HCT116 (cell line): ENCODE measurements around the gene TCEA3. TPM values are rescaled to one million over a fixed set of nuclear protein-coding genes. Genes with fewer than 3 reads are reported as not detected.

Experiments used
- ATAC-seq: fragments of 200-7000 bp; cut with Tn5 transposase; 2 replicates; pipeline ENCODE4 v1.9.1; 2020; ENCODE audit warnings: mild to moderate bottlenecking, moderate library complexity
- BruUV-seq: library from RNA; stranded (reverse); fragments of 400-500 nt; replicated peaks from 2 replicates; lab custom pipeline; 2021; lab: Mats Ljungman, UMichigan
- CTCF ChIA-PET: fragments of 300-600 bp; sonication (Branson Sonifier 250); formaldehyde crosslinking; loops from one replicate; lab custom pipeline; 2021; ENCODE audit warnings: antibody characterized with exemption; lab: Charles Lee
- POLR2A ChIA-PET: fragments of 300-600, 350-600 bp; sonication (Branson Sonifier 250); formaldehyde crosslinking; loops from one replicate; lab custom pipeline; 2021; ENCODE audit warnings: antibody characterized with exemption; lab: Charles Lee
- RAD21 ChIA-PET, 2 experiments: fragments of 300-600 bp; sonication (Branson Sonifier 250); formaldehyde crosslinking; loops; one replicate each; lab custom pipeline; 2023; ENCODE audit warnings: low total read pairs in 2 of 2; ENCODE audit not compliant: uncharacterized antibody in 2 of 2, unreplicated experiment in 2 of 2, low non-redundant PET in 1 of 2; lab: Charles Lee
- DNase-seq: peaks from one replicate; pipeline ENCODE4 v3.0.0-alpha.2; 2010; ENCODE audit warnings: low read depth, low spot score
- H2AFZ ChIP-seq: fragments of 200-600 bp; shearing (Covaris generic), sonication (generic); 2 replicates; pipeline ENCODE4 v1.6.1; 2017; ENCODE audit warnings: low read depth, mixed run types, mixed read lengths, antibody characterized with exemption, low read length; ENCODE audit not compliant: poor library complexity, severe bottlenecking
- H3K27ac ChIP-seq: 2 replicates; pipeline ENCODE4 v1.5.1; 2012; ENCODE audit warnings: low read depth, low read length
- H3K27me3 ChIP-seq: fragments of 200-600 bp; sonication (generic); 2 replicates; pipeline ENCODE4 v1.6.1; 2016; ENCODE audit warnings: mixed run types, low read length, mixed read lengths; ENCODE audit not compliant: insufficient read depth
- H3K36me3 ChIP-seq, 2 experiments: fragments of 200-500 bp in 1 of 2; fragments of 200-600 bp in 1 of 2; sonication (Bioruptor generic) in 1 of 2; sonication (generic) in 1 of 2; 2 replicates each; pipeline versions ENCODE4 v1.5.1 to v1.6.1; 2014 to 2016; ENCODE audit warnings: low read length in 2 of 2, inconsistent platforms in 1 of 2, mixed read lengths in 1 of 2, mixed run types in 1 of 2; ENCODE audit not compliant: insufficient read depth in 2 of 2, control insufficient read depth in 1 of 2
- H3K4me1 ChIP-seq, 2 experiments: fragments of 200-600 bp in 1 of 2; sonication (generic) in 1 of 2; 2 replicates each; pipeline versions ENCODE4 v1.5.1 to v1.6.1; 2012 to 2017; ENCODE audit warnings: low read length in 2 of 2, inconsistent platforms in 1 of 2, mild to moderate bottlenecking in 1 of 2, mixed read lengths in 1 of 2, mixed run types in 1 of 2, moderate library complexity in 1 of 2; ENCODE audit not compliant: insufficient read depth in 2 of 2, control insufficient read depth in 1 of 2
- H3K4me2 ChIP-seq: fragments of 200-600 bp; sonication (generic); 2 replicates; pipeline ENCODE4 v1.6.1; 2017; ENCODE audit warnings: mixed run types, low read length, mixed read lengths
- H3K4me3 ChIP-seq, 2 experiments: fragments of 200-600 bp in 1 of 2; sonication (generic) in 1 of 2; replicated peaks in 1 of 2; 2 replicates each; pipeline ENCODE4 v1.5.1; 2011 to 2016; ENCODE audit warnings: low read length in 2 of 2, control low read depth in 1 of 2, low read depth in 1 of 2, mild to moderate bottlenecking in 1 of 2, mixed read lengths in 1 of 2, mixed run types in 1 of 2
- H3K79me2 ChIP-seq: fragments of 200-600 bp; sonication (generic); 2 replicates; pipeline ENCODE4 v1.6.1; 2017; ENCODE audit warnings: mild to moderate bottlenecking, mixed run types, low read length, moderate library complexity, mixed read lengths; ENCODE audit not compliant: insufficient read depth
- H3K9ac ChIP-seq: fragments of 200-600 bp; sonication (generic); 2 replicates; pipeline ENCODE4 v1.6.1; 2016; ENCODE audit warnings: low read length, mixed read lengths
- H3K9me2 ChIP-seq: fragments of 200-600 bp; sonication (generic), shearing (Covaris generic); 2 replicates; pipeline ENCODE4 v1.6.1; 2017; ENCODE audit warnings: mixed run types, mild to moderate bottlenecking, moderate library complexity; ENCODE audit not compliant: insufficient read depth
- H3K9me3 ChIP-seq, 2 experiments: fragments of 200-500 bp in 1 of 2; fragments of 200-600 bp in 1 of 2; sonication (Bioruptor generic) in 1 of 2; sonication (generic) in 1 of 2; 2 replicates each; pipeline ENCODE4 v1.6.1; 2014 to 2017; ENCODE audit warnings: low read length in 2 of 2, mixed read lengths in 2 of 2, inconsistent platforms in 1 of 2, low read depth in 1 of 2, mild to moderate bottlenecking in 1 of 2, mixed run types in 1 of 2, moderate library complexity in 1 of 2; ENCODE audit not compliant: control insufficient read depth in 1 of 2, insufficient read depth in 1 of 2
- H4K20me1 ChIP-seq: fragments of 200-600 bp; sonication (generic), shearing (Covaris generic); 2 replicates; pipeline ENCODE4 v1.6.1; 2017; ENCODE audit warnings: mixed run types, mild to moderate bottlenecking, moderate library complexity; ENCODE audit not compliant: insufficient read depth
- CTCF ChIP-seq, 3 experiments: fragments of 200-600 bp in 1 of 3; sonication (generic) in 1 of 3; IDR thresholded peaks in 2 of 3; conservative IDR thresholded peaks in 1 of 3; 2 replicates each; pipeline ENCODE4 v1.5.1; 2012 to 2017; ENCODE audit warnings: low read depth in 2 of 3, low read length in 2 of 3, antibody characterized with exemption in 1 of 3, borderline replicate concordance in 1 of 3, control low read depth in 1 of 3, mild to moderate bottlenecking in 1 of 3, mixed read lengths in 1 of 3, mixed run types in 1 of 3, moderate library complexity in 1 of 3; ENCODE audit not compliant: insufficient read depth in 1 of 3
- EGR1 ChIP-seq: IDR thresholded peaks from 2 replicates; pipeline ENCODE4 v1.6.1; 2012; ENCODE audit warnings: low read depth
- JUND ChIP-seq: IDR thresholded peaks from 2 replicates; pipeline ENCODE4 v1.6.1; 2012
- POLR2AphosphoS5 ChIP-seq: IDR thresholded peaks from 2 replicates; pipeline ENCODE4 v1.6.1; 2011; ENCODE audit warnings: mild to moderate bottlenecking, low read depth, low read length, moderate library complexity
- REST ChIP-seq: IDR thresholded peaks from 2 replicates; pipeline ENCODE4 v1.6.1; 2012; ENCODE audit warnings: low read depth
- TCF7L2 ChIP-seq: IDR thresholded peaks from 2 replicates; pipeline ENCODE4 v1.7.0; 2011; ENCODE audit warnings: borderline replicate concordance, inconsistent platforms; ENCODE audit not compliant: insufficient read depth, insufficient read length; ENCODE audit errors: extremely low read depth
- YY1 ChIP-seq: IDR thresholded peaks from 2 replicates; pipeline ENCODE4 v1.6.1; 2011; ENCODE audit warnings: low read length, low read depth, moderate library complexity, mild to moderate bottlenecking; ENCODE audit not compliant: insufficient replicate concordance; ENCODE audit errors: extremely low read depth
- ZFX ChIP-seq: fragments of 450-650 bp; IDR thresholded peaks from 2 replicates; pipeline ENCODE4 v1.6.1; 2017
- ZNF274 ChIP-seq: fragments of 200-500 bp; sonication (Bioruptor generic); IDR thresholded peaks from 2 replicates; pipeline ENCODE4 v1.6.1; 2014; ENCODE audit warnings: mild to moderate bottlenecking, low read depth, low read length, inconsistent platforms
- intact Hi-C: fragments of 100-400 bp; cut with micrococcal nuclease; formaldehyde crosslinking; loops from 2 replicates; pipeline ENCODE4 v1.10.0; 2022
- total RNA-seq: library from RNA; stranded (reverse); gene quantifications from one replicate; pipeline ENCODE4 v1.2.1, GENCODE V29; 2021; ENCODE audit not compliant: unreplicated experiment
- TF ChIP-seq, protein P1 (sequence below): IDR thresholded peaks from 2 replicates; pipeline ENCODE4 v1.6.1; 2011; ENCODE audit warnings: mild to moderate bottlenecking, low read length, moderate library complexity; ENCODE audit not compliant: insufficient replicate concordance; ENCODE audit errors: extremely low read depth

The TCEA3 gene
- total RNA-seq, 1 experiment from 2014 or later, result 3.7 TPM

- ATAC-seq (no peak), DNase-seq (no peak)
- no peak overlapping the region for H3K27ac ChIP-seq
- H3K9me2 ChIP-seq, result no peaks in the 10 kb centered on the region
- BruUV-seq, result no TSS peak
- no peaks in the 10 kb centered on the region for H3K9me3 ChIP-seq
- ChIA-PET RAD21 (no interaction called here), CTCF (no interaction called here), POLR2A (no interaction called here)
- H3K4me1 ChIP-seq, result no peaks in the 10 kb centered on the region
- no peaks in the 10 kb centered on the region for H3K36me3 ChIP-seq
- no peak overlapping the region for H3K4me2 ChIP-seq
- H2AFZ ChIP-seq, result no peak overlapping the region
- no peaks in the 10 kb centered on the region for H3K27me3 ChIP-seq
- intact Hi-C loops, result no loop called here
- H3K9ac ChIP-seq, result no peak overlapping the region
- no peaks in the 10 kb centered on the region for H4K20me1 ChIP-seq
- no peak for TF ChIP-seq EGR1
- no peak for TF ChIP-seq POLR2AphosphoS5
- TF ChIP-seq REST, result no peak
- no peak for TF ChIP-seq CTCF (IDR thresholded peaks at IDR 0.05 in 2 of 3, conservative IDR thresholded peaks at IDR 0.05 in 1 of 3; ENCODE audit: borderline replicate concordance in 1 of 3, insufficient read depth in 1 of 3, low read depth in 2 of 3, low read length in 2 of 3)
- no peak for TF ChIP-seq TCF7L2
- TF ChIP-seq JUND, result no peak
- no peak for TF ChIP-seq YY1
- TF ChIP-seq ZFX, result no peak
- no peak for TF ChIP-seq ZNF274
- TF ChIP-seq, protein P1, sequence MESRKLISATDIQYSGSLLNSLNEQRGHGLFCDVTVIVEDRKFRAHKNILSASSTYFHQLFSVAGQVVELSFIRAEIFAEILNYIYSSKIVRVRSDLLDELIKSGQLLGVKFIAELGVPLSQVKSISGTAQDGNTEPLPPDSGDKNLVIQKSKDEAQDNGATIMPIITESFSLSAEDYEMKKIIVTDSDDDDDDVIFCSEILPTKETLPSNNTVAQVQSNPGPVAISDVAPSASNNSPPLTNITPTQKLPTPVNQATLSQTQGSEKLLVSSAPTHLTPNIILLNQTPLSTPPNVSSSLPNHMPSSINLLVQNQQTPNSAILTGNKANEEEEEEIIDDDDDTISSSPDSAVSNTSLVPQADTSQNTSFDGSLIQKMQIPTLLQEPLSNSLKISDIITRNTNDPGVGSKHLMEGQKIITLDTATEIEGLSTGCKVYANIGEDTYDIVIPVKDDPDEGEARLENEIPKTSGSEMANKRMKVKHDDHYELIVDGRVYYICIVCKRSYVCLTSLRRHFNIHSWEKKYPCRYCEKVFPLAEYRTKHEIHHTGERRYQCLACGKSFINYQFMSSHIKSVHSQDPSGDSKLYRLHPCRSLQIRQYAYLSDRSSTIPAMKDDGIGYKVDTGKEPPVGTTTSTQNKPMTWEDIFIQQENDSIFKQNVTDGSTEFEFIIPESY, result no peak
- H3K79me2 ChIP-seq, result no peaks in the 10 kb centered on the region
- no peak overlapping the region for H3K4me3 ChIP-seq
These were observed 20.2 kb upstream of the TCEA3 start for GRCh38 chr1:23444596-23445390.
